CD14-positive monocyte (primary cell): ENCODE results near the gene MMUT. TPM values are rescaled to one million over a fixed set of nuclear protein-coding genes. Genes with fewer than 3 reads are reported as not detected.

ENCODE experiments used
- DNase-seq, 3 donors: peaks; one replicate each; pipeline ENCODE4 v3.0.0-alpha.2; 2011 to 2022
- H2AFZ ChIP-seq: 2 replicates; pipeline ENCODE4 v1.6.0; 2012; ENCODE audit warnings: mild to moderate bottlenecking, low read depth, low read length, inconsistent platforms; ENCODE audit not compliant: insufficient read depth, poor library complexity, severe bottlenecking
- H3K27ac ChIP-seq, 2 donors: 1 replicate in 1 of 2; 2 replicates in 1 of 2; pipeline ENCODE4 v1.5.1; 2012 to 2013; ENCODE audit warnings: low read length in 2 of 2, control low read depth in 1 of 2, inconsistent platforms in 1 of 2, low read depth in 1 of 2, mild to moderate bottlenecking in 1 of 2
- H3K27me3 ChIP-seq, 2 donors: one replicate each; pipeline versions ENCODE4 v1.6.0 to v1.6.1; 2011 to 2013; ENCODE audit warnings: low read length in 2 of 2; ENCODE audit not compliant: control insufficient read depth in 2 of 2, insufficient read depth in 2 of 2
- H3K36me3 ChIP-seq, 2 donors: replicated peaks in 1 of 2; 1 replicate in 1 of 2; 2 replicates in 1 of 2; pipeline versions ENCODE4 v1.5.1 to v1.6.1; 2012 to 2013; ENCODE audit warnings: low read length in 2 of 2, control low read depth in 1 of 2, inconsistent platforms in 1 of 2, mild to moderate bottlenecking in 1 of 2; ENCODE audit not compliant: insufficient read depth in 2 of 2, control insufficient read depth in 1 of 2
- H3K4me1 ChIP-seq, 2 donors: 1 replicate in 1 of 2; 2 replicates in 1 of 2; pipeline versions ENCODE4 v1.5.1 to v1.6.1; 2012 to 2013; ENCODE audit warnings: low read length in 2 of 2, control low read depth in 1 of 2, inconsistent platforms in 1 of 2, mild to moderate bottlenecking in 1 of 2, moderate library complexity in 1 of 2; ENCODE audit not compliant: insufficient read depth in 2 of 2, control insufficient read depth in 1 of 2
- H3K4me2 ChIP-seq: replicated peaks from 2 replicates; pipeline ENCODE3; 2012; ENCODE audit warnings: low read length, moderate library complexity, mild to moderate bottlenecking; ENCODE audit not compliant: poor library complexity, severe bottlenecking; ENCODE audit errors: extremely low read depth
- H3K4me3 ChIP-seq, 3 experiments: fragments of 200-600 bp in 1 of 3; sonication (generic) in 1 of 3; replicated peaks in 1 of 3; 1 replicate in 2 of 3; 2 replicates in 1 of 3; pipeline ENCODE4 v1.5.1; 2011 to 2013; ENCODE audit warnings: low read length in 3 of 3, mild to moderate bottlenecking in 3 of 3, control low read depth in 2 of 3, low read depth in 2 of 3, inconsistent platforms in 1 of 3, moderate library complexity in 1 of 3
- H3K79me2 ChIP-seq: 2 replicates; pipeline ENCODE4 v1.6.0; 2012; ENCODE audit warnings: mild to moderate bottlenecking, control low read depth, inconsistent platforms, low read length, moderate library complexity; ENCODE audit not compliant: insufficient read depth
- H3K9ac ChIP-seq: 2 replicates; pipeline ENCODE4 v1.6.0; 2017; ENCODE audit warnings: low read length, mild to moderate bottlenecking; ENCODE audit not compliant: insufficient read depth, poor library complexity, severe bottlenecking
- H3K9me3 ChIP-seq, 2 donors: replicated peaks in 1 of 2; 1 replicate in 1 of 2; 2 replicates in 1 of 2; pipeline versions ENCODE4 v1.5.1 to v1.6.1; 2012 to 2013; ENCODE audit warnings: low read length in 2 of 2, control low read depth in 1 of 2; ENCODE audit not compliant: control insufficient read depth in 1 of 2, insufficient read depth in 1 of 2
- H4K20me1 ChIP-seq: 2 replicates; pipeline ENCODE4 v1.6.0; 2012; ENCODE audit warnings: mild to moderate bottlenecking, low read length, control low read depth, moderate library complexity; ENCODE audit not compliant: insufficient read depth
- H3K27ac Mint-ChIP-seq, 7 donors: one replicate each; pipeline ENCODE4 v1.8.0; 2020; ENCODE audit warnings: mild to moderate bottlenecking in 7 of 7, mixed read lengths in 7 of 7, moderate library complexity in 6 of 7, inconsistent platforms in 2 of 7
- H3K27me3 Mint-ChIP-seq, 3 donors: one replicate each; pipeline ENCODE4 v1.8.0; 2021 to 2022; ENCODE audit warnings: low read depth in 3 of 3, mild to moderate bottlenecking in 3 of 3, mixed read lengths in 3 of 3, moderate library complexity in 3 of 3, inconsistent platforms in 1 of 3
- H3K36me3 Mint-ChIP-seq, 2 donors: one replicate each; pipeline ENCODE4 v1.8.0; 2020; ENCODE audit warnings: mixed read lengths in 2 of 2, inconsistent platforms in 1 of 2, mild to moderate bottlenecking in 1 of 2
- H3K4me1 Mint-ChIP-seq: one replicate; pipeline ENCODE4 v1.8.0; 2020; ENCODE audit warnings: mild to moderate bottlenecking, mixed read lengths
- H3K4me3 Mint-ChIP-seq, 2 donors: one replicate each; pipeline ENCODE4 v1.8.0; 2020; ENCODE audit warnings: mild to moderate bottlenecking in 2 of 2, mixed read lengths in 2 of 2, moderate library complexity in 1 of 2
- H3K9me3 Mint-ChIP-seq, 7 donors: one replicate each; pipeline ENCODE4 v1.8.0; 2020 to 2022; ENCODE audit warnings: mixed read lengths in 7 of 7, mild to moderate bottlenecking in 6 of 7, moderate library complexity in 6 of 7, inconsistent platforms in 2 of 7
- WGBS: methylation state at CpG from one replicate; pipeline ENCODE4 v1.1.5; 2013; ENCODE audit warnings: missing lambda C conversion rate; ENCODE audit not compliant: insufficient coverage; 5-methylcytosine and 5-hydroxymethylcytosine counted together
- intact Hi-C, 2 donors: fragments of 100-400 bp; cut with micrococcal nuclease; formaldehyde crosslinking; loops; one replicate each; pipeline versions ENCODE4 v1.15.0 to v1.15.1; 2023
- polyA minus RNA-seq: library from RNA; depleted of rRNA, polyadenylated mRNA; stranded (reverse); fragments of >200 nt; gene quantifications from 2 replicates; pipeline ENCODE4 v1.2.3, GENCODE V29; 2012
- polyA plus RNA-seq, 3 donors: library from polyadenylated mRNA; depleted of rRNA in 1 of 3; unstranded in 2 of 3; stranded (reverse) in 1 of 3; fragments of 300-500 nt in 2 of 3; fragments of >200 nt in 1 of 3; fragmentation: Illumina TruSeq in 2 of 3; gene quantifications; 1 replicate in 2 of 3; 2 replicates in 1 of 3; pipeline ENCODE4 v1.2.3, GENCODE V29; 2012 to 2021
- total RNA-seq, 12 experiments: library from RNA in 1 of 12; stranded (reverse) in 1 of 12; fragments of 120-200 nt in 1 of 12; gene quantifications; one replicate each; pipeline ENCODE4 v1.2.4 and lab custom pipeline; 2013 to 2026; ENCODE audit warnings: mixed read lengths in 6 of 12, inconsistent platforms in 1 of 12
- TF ChIP-seq, protein P1 (sequence below): fragments of 200-600 bp; IDR thresholded peaks from one replicate; pipeline ENCODE4 v1.8.0; 2022; ENCODE audit warnings: antibody characterized with exemption, mild to moderate bottlenecking

MMUT gene
- total RNA-seq (2013), result 7.1 TPM
- 1 to 10 TPM; 3.2 to 9.2 (median 6.4) TPM for polyA plus RNA-seq
- polyA minus RNA-seq, result 2.6 and 3.5 TPM in 2 replicates
- total RNA-seq (lab: John Stamatoyannopoulos, UW), result 7.2 to 15.6 (median 10.0) reads per million in 11 experiments

DNA sequence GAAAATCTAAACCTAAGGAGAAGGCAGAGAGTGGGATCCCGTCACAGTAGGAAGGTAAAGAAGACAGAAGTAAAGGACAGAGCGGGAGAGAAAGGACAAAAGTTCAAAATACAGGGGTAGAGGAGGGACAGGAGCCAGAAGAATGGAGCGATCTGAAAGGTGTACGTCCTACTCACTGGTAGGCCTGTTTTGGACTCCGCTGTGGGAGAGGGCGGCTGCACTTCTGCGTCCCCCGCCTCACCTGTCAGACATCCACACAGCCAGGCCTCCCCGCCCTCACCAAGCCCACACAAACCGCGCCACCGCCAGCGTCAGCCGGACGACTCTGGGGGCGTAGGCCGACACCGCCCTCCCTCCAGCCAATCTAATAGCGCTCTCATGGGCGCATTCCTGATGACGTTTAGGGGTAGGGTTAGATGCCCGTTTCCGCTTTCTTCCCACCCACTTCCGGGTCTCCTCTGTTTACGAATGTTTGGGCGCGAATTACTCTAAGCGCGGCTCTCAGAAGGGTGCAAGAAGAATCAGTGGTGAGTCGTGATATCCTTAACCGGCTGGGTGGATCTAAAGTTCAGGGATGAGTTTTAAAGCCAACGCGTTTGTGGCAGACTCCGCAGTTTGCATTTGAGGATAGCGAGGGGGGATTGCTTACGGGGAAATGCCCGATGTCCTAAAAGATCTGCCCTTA is at the start of gene MMUT, which contains the start of gene CENPQ:
TSS of gene MMUT (minus strand) at position 327 of the 685 bp plus-strand sequence. CDS start 3,787 bp downstream, outside the sequence.
TSS of gene CENPQ (plus strand) at position 444 of the 685 bp plus-strand sequence. CDS start 6,807 bp downstream, outside the sequence.
- DNase-seq, result peak; percentile 91 to 94 (median 92)
- TF ChIP-seq, protein P1, sequence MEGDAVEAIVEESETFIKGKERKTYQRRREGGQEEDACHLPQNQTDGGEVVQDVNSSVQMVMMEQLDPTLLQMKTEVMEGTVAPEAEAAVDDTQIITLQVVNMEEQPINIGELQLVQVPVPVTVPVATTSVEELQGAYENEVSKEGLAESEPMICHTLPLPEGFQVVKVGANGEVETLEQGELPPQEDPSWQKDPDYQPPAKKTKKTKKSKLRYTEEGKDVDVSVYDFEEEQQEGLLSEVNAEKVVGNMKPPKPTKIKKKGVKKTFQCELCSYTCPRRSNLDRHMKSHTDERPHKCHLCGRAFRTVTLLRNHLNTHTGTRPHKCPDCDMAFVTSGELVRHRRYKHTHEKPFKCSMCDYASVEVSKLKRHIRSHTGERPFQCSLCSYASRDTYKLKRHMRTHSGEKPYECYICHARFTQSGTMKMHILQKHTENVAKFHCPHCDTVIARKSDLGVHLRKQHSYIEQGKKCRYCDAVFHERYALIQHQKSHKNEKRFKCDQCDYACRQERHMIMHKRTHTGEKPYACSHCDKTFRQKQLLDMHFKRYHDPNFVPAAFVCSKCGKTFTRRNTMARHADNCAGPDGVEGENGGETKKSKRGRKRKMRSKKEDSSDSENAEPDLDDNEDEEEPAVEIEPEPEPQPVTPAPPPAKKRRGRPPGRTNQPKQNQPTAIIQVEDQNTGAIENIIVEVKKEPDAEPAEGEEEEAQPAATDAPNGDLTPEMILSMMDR, result no peak
- Mint-ChIP-seq H3K27ac (peak within 1 kb of the TSS; percentile 97 to 100 (median 98)), H3K4me1 (peaks cover 37% of the 10 kb centered on the region), H3K4me3 (peak within 1 kb of the TSS; percentile 92 to 99), H3K36me3 (peaks cover 0 to 6% of the 10 kb centered on the region in 2 donors), H3K27me3 (peaks cover 0 to 4% (median 0%) of the 10 kb centered on the region in 3 donors), H3K9me3 (no peaks in the 10 kb centered on the region)
- Histone ChIP-seq H3K79me2 (peaks cover 65% of the 10 kb centered on the region), H3K27me3 (no peaks in the 10 kb centered on the region), H3K27ac (peak within 1 kb of the TSS; percentile 57 to 94), H3K4me3 (peak within 1 kb of the TSS; percentile 86 to 87 (median 86)), H3K9me3 (no peaks in the 10 kb centered on the region), H3K9ac (peak within 1 kb of the TSS; percentile 80), H3K36me3 (peaks cover 0 to 10% of the 10 kb centered on the region in 2 donors), H4K20me1 (no peaks in the 10 kb centered on the region), H3K4me1 (peaks cover 25 to 33% of the 10 kb centered on the region in 2 donors), H3K4me2 (peak within 1 kb of the TSS; percentile 82), H2AFZ (peak within 1 kb of the TSS; percentile 86)
- WGBS, result 0% methylated on average over 4 of the region's 37 CpGs
- intact Hi-C loops, result no loop called here

- H4K20me1 ChIP-seq, result no peaks in the 10 kb centered on the region
- no peaks in the 10 kb centered on the region for H3K4me1 ChIP-seq
- no peaks in the 10 kb centered on the region for H3K4me1 Mint-ChIP-seq
- H3K27me3 Mint-ChIP-seq, result peaks cover 0 to 5% (median 2%) of the 10 kb centered on the region in 3 donors
- no peak overlapping the region for H3K27ac Mint-ChIP-seq
- TF ChIP-seq, protein P1, result no peak
- peaks cover 5 to 16% (median 9%) of the 10 kb centered on the region in 7 donors for H3K9me3 Mint-ChIP-seq
- 80% methylated on average over 1 of the region's 3 CpGs for WGBS
- no peak overlapping the region for H3K4me3 ChIP-seq
- intact Hi-C loops, result no loop called here
- H3K36me3 Mint-ChIP-seq, result no peaks in the 10 kb centered on the region
- no peak overlapping the region for H2AFZ ChIP-seq
- H3K79me2 ChIP-seq, result no peaks in the 10 kb centered on the region
- no peaks in the 10 kb centered on the region for H3K27me3 ChIP-seq
- no peaks in the 10 kb centered on the region for H3K36me3 ChIP-seq
- peaks cover 0 to 10% of the 10 kb centered on the region in 2 donors for H3K9me3 ChIP-seq
- H3K9ac ChIP-seq, result no peak overlapping the region
- H3K4me2 ChIP-seq, result no peak overlapping the region
- H3K4me3 Mint-ChIP-seq, result no peak overlapping the region
- no peak overlapping the region for H3K27ac ChIP-seq
- DNase-seq, result no peak
Measured at GRCh38 chr6:49509342-49509741, 46.3 kb upstream of the MMUT start.
